Activated CD4-positive, alpha-beta T cell treated with anti-CD3 and anti-CD28 coated beads for 1 hour (primary cell): Measurements from ENCODE around the gene IMMP2L.

Experiments
- DNase-seq: peaks from one replicate; pipeline ENCODE4 v3.0.0-alpha.2; 2020

Gene IMMP2L

GRCh38 chr7:111192614-111193413 lies 369.5 kb downstream of the IMMP2L start:
- no peak for DNase-seq

- DNase-seq = no peak
These were observed 371.5 kb downstream of the IMMP2L start for GRCh38 chr7:111190804-111191203.

- DNase-seq = no peak
These were observed 377.3 kb downstream of the IMMP2L start for GRCh38 chr7:111184987-111185386.

GRCh38 chr7:111183321-111183720 lies 379.0 kb downstream of the IMMP2L start:
- DNase-seq = no peak

- DNase-seq = no peak
These were observed 382.0 kb downstream of the IMMP2L start for GRCh38 chr7:111180338-111180737.

- DNase-seq = no peak
These were observed 386.3 kb downstream of the IMMP2L start for GRCh38 chr7:111175908-111176441.

GRCh38 chr7:111174510-111174909 lies 387.8 kb downstream of the IMMP2L start:
- no peak for DNase-seq

GRCh38 chr7:111173990-111174389 lies 388.3 kb downstream of the IMMP2L start:
- DNase-seq = no peak

- no peak for DNase-seq
These were observed 388.8 kb downstream of the IMMP2L start for GRCh38 chr7:111173528-111173927.

- DNase-seq = no peak
These were observed 389.6 kb downstream of the IMMP2L start for GRCh38 chr7:111172564-111173257.

GRCh38 chr7:111168182-111168581 lies 394.1 kb downstream of the IMMP2L start:
- DNase-seq = no peak

- DNase-seq = no peak
These were observed 397.9 kb downstream of the IMMP2L start for GRCh38 chr7:111164442-111164841.

GRCh38 chr7:111162692-111163091 lies 399.6 kb downstream of the IMMP2L start:
- no peak for DNase-seq

- no peak for DNase-seq
These were observed 402.0 kb downstream of the IMMP2L start for GRCh38 chr7:111160297-111160696.

- DNase-seq = no peak
These were observed 402.9 kb downstream of the IMMP2L start for GRCh38 chr7:111159426-111159825.

- no peak for DNase-seq
These were observed 411.6 kb downstream of the IMMP2L start for GRCh38 chr7:111150709-111151108.

GRCh38 chr7:111147708-111148533 lies 414.4 kb downstream of the IMMP2L start:
- no peak for DNase-seq

GRCh38 chr7:111146136-111146535 lies 416.2 kb downstream of the IMMP2L start:
- no peak for DNase-seq

GRCh38 chr7:111145472-111145871 lies 416.8 kb downstream of the IMMP2L start:
- no peak for DNase-seq

- DNase-seq = no peak
These were observed 422.0 kb downstream of the IMMP2L start for GRCh38 chr7:111140091-111140865.

- no peak for DNase-seq
These were observed 423.7 kb downstream of the IMMP2L start for GRCh38 chr7:111138586-111138985.

- peak; percentile 14 for DNase-seq
These were observed 424.1 kb downstream of the IMMP2L start for GRCh38 chr7:111138193-111138569.
